ENCODE data around the gene LRRC8E.
"Not testable (repeated sequence)": the region's sequence is repeated elsewhere in the genome, so short reads cannot be mapped to it uniquely, and the experiment has no call there.

The LRRC8E gene

DNA sequence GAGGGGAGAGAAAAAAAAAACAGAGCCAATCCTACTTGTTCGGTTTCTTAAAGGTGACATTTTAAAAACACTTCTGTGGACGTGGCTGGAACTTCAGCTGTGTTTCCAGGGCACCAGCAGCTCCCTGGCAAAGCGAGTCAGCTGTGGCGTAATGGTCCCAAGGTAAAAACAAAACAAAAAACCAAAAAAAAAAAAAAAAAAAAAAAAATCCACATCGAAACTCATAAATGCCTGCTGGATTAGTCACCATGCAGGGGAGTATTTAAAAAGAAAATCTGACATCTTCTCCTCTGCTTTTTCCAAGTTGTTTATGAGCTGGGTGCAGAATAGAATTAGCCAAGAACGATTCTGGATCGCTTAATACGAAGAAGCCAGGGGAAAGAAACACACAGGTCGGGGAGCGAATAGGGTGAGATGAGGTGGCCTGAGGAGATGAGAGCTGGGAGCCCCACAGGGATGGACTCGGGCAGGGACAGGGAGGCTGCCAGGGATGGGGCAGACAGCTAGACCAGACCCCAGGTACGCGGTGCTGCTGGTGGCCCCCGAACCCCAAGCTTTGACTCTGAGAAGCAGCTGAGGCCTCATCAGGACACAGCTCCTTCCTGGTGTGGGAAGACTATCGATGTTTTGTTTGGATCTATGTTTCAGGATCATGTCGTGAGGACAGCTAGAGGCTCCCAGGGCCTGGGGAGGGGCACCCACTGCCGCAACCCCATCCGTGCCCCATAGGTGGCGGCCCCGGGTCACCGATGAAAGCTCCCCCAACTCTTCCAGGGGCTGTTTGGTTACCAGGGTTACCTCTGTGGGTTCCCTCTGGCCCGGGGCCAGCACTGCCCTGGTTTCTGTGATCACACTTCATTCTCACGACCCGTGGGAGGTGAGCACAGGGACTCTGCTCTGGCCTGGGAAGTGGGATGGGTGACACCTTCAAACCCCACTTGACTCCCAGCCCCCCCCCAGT lies 40.7 kb downstream of the LRRC8E start:
- H3K36me3 ChIP-seq: peaks cover 37 to 65% (median 53%) of the 10 kb centered on the region in 11 experiments
- H3K4me2 ChIP-seq: peak overlapping the region in 7 of 11 experiments; percentile 18 to 59 (median 41); a peak in 7 of 22 replicates
- H3K27ac ChIP-seq: peak overlapping the region in 4 of 11 experiments; percentile 1 to 27 (median 18); a peak in 1 of 22 replicates
- no peak for TF ChIP-seq Cebpa-rat (IDR thresholded peaks at IDR 0.05)
- H3K4me1 ChIP-seq: peaks cover 21 to 57% (median 50%) of the 10 kb centered on the region in 10 experiments
- H3K9me3 ChIP-seq (replicated peaks in 1 of 11): no peaks in the 10 kb centered on the region
- H3K27me3 ChIP-seq: peaks cover 0 to 12% (median 0%) of the 10 kb centered on the region in 11 experiments; a peak in 4 of 22 replicates
- peak overlapping the region in 2 of 11 experiments; percentile 17 to 28; a peak in 3 of 22 replicates for H3K9ac ChIP-seq
- H4K20me1 ChIP-seq: peaks cover 0 to 88% (median 82%) of the 10 kb centered on the region in 11 experiments; a peak in 20 of 22 replicates
- H3K4me3 ChIP-seq: no peak overlapping the region

DNA sequence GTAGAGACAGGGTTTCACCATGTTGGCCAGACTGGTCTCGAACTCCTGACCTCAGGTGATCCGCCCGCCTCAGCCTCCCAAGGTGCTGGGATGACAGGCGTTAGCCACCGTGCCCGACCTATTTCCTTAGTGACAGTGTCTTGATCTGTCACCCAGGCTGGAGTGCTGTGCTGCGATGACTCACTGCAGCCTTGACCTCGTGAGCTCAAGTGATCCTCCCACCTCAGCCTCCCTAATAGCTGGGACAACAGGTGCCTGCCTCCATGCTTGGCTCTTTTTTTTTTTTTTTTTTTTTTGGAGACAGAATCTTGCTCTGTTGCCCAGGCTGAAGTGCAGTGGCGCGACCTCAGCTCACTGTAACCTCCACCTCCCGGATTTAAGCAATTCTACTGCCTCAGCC lies 41.7 kb downstream of the LRRC8E start:
- peaks cover 47 to 75% (median 63%) of the 10 kb centered on the region in 11 experiments for H3K36me3 ChIP-seq
- H3K4me2 ChIP-seq: peak overlapping the region in 7 of 11 experiments; percentile 18 to 59 (median 41); a peak in 10 of 22 replicates
- peaks cover 14 to 49% (median 41%) of the 10 kb centered on the region in 10 experiments; a peak in 19 of 20 replicates for H3K4me1 ChIP-seq
- H3K27ac ChIP-seq; H3K9me3 ChIP-seq (replicated peaks in 1 of 11); H3K4me3 ChIP-seq; H3K27me3 ChIP-seq; H3K9ac ChIP-seq: not testable (repeated sequence)
- peaks cover 0 to 90% (median 80%) of the 10 kb centered on the region in 11 experiments; a peak in 20 of 22 replicates for H4K20me1 ChIP-seq

DNA sequence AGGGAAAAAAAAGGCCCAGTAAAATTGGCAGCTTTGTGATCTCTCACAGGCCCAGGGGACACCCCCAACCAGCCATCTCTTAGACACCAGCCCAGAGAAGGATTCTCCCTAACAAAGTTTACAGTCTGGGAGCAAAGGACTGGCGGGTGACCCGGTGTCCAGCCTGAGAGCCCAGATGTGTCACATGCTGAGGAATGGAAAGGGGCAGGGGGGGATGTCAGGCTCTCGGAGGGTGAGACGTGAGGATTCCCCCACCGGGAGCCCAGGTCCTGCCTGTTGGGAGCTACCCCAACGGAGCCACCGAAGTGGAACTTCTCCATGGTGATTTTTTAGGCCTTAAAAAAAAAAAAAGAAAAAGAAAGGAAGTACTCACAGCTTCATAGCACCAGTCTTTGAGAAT lies 42.5 kb downstream of the LRRC8E start:
- H3K9ac ChIP-seq: peak overlapping the region in 8 of 11 experiments; percentile 4 to 54 (median 40); a peak in 9 of 22 replicates
- H3K9me3 ChIP-seq (replicated peaks in 1 of 11): no peaks in the 10 kb centered on the region
- H3K4me3 ChIP-seq: no peak overlapping the region
- peak overlapping the region in 8 of 11 experiments; percentile 18 to 59 (median 42); a peak in 13 of 22 replicates for H3K4me2 ChIP-seq
- H3K4me1 ChIP-seq: peaks cover 14 to 42% (median 36%) of the 10 kb centered on the region in 10 experiments; a peak in 19 of 20 replicates
- no peak for TF ChIP-seq Cebpa-rat (IDR thresholded peaks at IDR 0.05)
- peaks cover 54 to 82% (median 70%) of the 10 kb centered on the region in 11 experiments for H3K36me3 ChIP-seq
- peak overlapping the region in 3 of 11 experiments; percentile 4 to 35 (median 12); a peak in 1 of 22 replicates for H3K27ac ChIP-seq
- H4K20me1 ChIP-seq: peaks cover 0 to 97% (median 85%) of the 10 kb centered on the region in 11 experiments; a peak in 20 of 22 replicates
- no peaks in the 10 kb centered on the region for H3K27me3 ChIP-seq

DNA sequence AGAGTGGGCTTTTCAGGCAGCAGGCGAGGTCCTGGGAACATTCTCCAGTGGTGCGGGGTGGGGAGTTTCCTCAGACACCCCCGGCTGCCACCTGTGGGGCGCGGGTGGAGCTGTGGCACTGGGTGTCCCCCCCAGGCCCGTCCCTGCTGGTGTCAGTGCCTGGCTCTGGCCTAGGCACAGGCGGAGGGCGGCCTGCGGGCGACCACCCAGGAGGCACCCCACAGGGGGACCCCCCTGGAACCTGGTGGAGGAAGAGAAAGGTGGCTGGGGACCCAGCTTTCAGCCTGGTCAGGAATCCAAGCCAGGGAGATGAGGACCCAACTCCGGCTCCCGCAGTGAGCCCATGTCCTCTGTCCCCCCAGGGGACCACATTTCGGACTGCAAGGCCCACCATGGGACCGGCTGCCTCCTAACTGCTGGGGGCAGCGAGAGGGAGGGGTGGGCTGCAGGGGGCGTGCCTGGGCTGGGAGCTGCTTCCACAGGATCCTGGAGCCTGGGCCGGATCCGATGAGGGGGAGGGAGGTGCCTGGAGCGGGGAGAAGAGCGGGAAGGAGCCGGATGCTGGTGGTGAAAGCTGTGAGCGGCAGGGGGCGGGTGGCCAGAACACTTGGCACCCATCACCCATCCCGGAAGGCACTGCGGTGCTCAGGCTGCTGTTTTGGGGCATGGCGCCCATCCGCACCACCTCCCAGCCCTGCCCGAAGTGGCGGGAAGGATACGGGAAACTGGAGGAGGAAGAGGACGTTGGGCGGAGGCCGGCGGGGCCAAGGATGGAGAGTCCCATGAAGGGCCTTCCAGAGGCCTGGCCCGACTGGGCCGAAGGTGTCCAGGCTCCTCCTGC lies 43.1 kb downstream of the LRRC8E start:
- Histone ChIP-seq H3K27me3 (no peaks in the 10 kb centered on the region), H3K9ac (peak overlapping the region in 7 of 11 experiments; percentile 4 to 54 (median 45); a peak in 9 of 22 replicates), H3K36me3 (peaks cover 61 to 89% (median 77%) of the 10 kb centered on the region in 11 experiments), H3K27ac (0 out of 22 replicates have a peak overlapping the region, but pooled peaks of 1 of the 11 experiments have one; percentile 4), H3K4me3 (no peak overlapping the region), H3K4me1 (peaks cover 11 to 38% (median 32%) of the 10 kb centered on the region in 10 experiments; a peak in 19 of 20 replicates), H3K9me3 (replicated peaks in 1 of 11) (no peaks in the 10 kb centered on the region), H4K20me1 (peaks cover 0 to 100% (median 89%) of the 10 kb centered on the region in 11 experiments; a peak in 20 of 22 replicates), H3K4me2 (peak overlapping the region in 9 of 11 experiments; percentile 18 to 59 (median 41); a peak in 15 of 22 replicates)
- no peak for TF ChIP-seq Cebpa-rat (IDR thresholded peaks at IDR 0.05)

DNA sequence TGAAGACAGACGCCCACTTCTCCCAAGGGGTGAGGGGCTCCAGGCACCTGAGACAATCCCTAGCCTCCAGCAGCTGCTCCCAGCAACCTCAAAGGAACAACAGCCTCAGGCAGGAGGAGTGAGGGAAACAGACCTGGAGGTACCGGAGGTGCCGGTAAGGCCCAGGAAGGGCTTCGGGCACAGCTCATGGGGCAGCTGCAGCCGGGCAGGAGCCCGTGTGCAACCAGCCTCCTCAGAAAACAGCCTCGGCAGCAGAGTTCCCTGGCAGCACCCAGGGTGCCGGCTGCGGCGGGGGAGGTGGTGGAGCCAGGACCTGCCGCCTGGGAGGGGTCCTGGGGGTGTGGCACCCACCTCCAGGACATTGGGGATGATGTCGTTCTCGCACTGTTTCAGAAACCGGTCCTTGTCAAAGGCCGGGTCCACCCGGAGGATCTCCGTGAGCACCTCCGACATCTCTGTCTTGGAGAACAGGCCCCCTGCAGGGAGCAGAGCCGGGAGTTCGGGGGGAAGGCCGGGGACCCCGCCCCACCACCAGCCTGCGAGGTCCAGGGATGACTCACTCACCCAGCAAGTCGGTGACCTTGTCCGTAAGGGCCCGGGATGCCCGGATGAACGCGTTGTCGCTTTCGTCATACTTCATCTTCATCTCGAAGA lies 44.1 kb downstream of the LRRC8E start:
- no peak overlapping the region for H3K4me2 ChIP-seq
- H3K36me3 ChIP-seq: peaks cover 70 to 90% (median 84%) of the 10 kb centered on the region in 11 experiments
- H3K4me1 ChIP-seq: peaks cover 10 to 36% (median 31%) of the 10 kb centered on the region in 10 experiments; a peak in 19 of 20 replicates
- no peak overlapping the region for H3K27ac ChIP-seq
- H3K9ac ChIP-seq: no peak overlapping the region
- H3K27me3 ChIP-seq: no peaks in the 10 kb centered on the region
- H4K20me1 ChIP-seq: peaks cover 0 to 100% (median 90%) of the 10 kb centered on the region in 11 experiments; a peak in 19 of 22 replicates
- H3K4me3 ChIP-seq: no peak overlapping the region
- TF ChIP-seq Cebpa-rat (IDR thresholded peaks at IDR 0.05): no peak
- no peaks in the 10 kb centered on the region for H3K9me3 ChIP-seq (replicated peaks in 1 of 11)

DNA sequence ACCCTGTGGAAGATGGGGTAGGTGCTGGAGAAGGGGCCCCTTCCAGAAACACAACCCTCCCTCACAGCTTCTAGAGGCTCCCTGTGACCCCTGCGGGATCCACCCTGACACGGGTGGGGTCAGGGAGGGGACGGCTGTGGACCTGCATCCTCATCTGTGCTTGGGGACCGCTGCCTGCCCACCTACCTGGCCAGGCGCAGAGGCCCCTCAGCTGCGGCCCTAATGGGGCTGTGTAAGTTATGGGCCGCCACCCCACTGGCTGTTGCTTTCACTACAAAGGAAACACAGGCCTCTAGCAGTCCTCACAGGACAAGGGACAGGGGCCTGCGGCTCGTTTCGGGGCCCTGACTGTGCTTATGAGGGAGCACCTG lies 44.6 kb downstream of the LRRC8E start:
- Histone ChIP-seq H4K20me1 (peaks cover 0 to 100% (median 90%) of the 10 kb centered on the region in 11 experiments; a peak in 19 of 22 replicates), H3K36me3 (peaks cover 75 to 90% (median 84%) of the 10 kb centered on the region in 11 experiments)

DNA sequence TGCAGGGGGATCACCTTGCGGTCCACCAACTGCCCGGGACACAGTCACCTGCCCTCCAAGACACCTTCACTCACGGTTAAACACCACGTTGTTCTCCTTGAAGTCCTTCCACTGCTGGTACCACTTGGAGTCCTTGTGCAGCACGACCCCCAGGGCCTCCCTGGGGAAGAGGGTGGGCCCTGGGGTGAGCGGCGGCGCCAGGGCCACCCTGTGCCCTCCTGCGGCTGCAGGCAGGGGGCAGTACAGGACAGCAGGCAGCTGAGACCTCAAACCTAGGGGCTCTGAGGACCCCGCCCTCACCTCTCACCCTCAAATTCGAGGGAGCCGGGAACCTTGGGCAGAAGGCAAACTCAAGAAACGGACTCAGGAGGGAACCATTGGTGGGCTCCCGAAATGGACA lies 45.1 kb downstream of the LRRC8E start:
- H3K4me3 ChIP-seq: no peak overlapping the region
- no peak overlapping the region for H3K27ac ChIP-seq
- no peaks in the 10 kb centered on the region for H3K9me3 ChIP-seq (replicated peaks in 1 of 11)
- no peak overlapping the region for H3K4me2 ChIP-seq
- peaks cover 0 to 100% (median 86%) of the 10 kb centered on the region in 11 experiments; a peak in 19 of 22 replicates for H4K20me1 ChIP-seq
- peaks cover 10 to 36% (median 31%) of the 10 kb centered on the region in 10 experiments; a peak in 19 of 20 replicates for H3K4me1 ChIP-seq
- no peak overlapping the region for H3K9ac ChIP-seq
- H3K36me3 ChIP-seq: peaks cover 80 to 91% (median 85%) of the 10 kb centered on the region in 11 experiments
- TF ChIP-seq Cebpa-rat (IDR thresholded peaks at IDR 0.05): no peak
- H3K27me3 ChIP-seq: no peaks in the 10 kb centered on the region

More for the DNA sequence above, 44.6 kb downstream of the LRRC8E start:
- no peak overlapping the region for H3K4me3 ChIP-seq
- H3K9ac ChIP-seq: no peak overlapping the region
- no peak overlapping the region for H3K27ac ChIP-seq
- no peaks in the 10 kb centered on the region for H3K9me3 ChIP-seq (replicated peaks in 1 of 11)
- H3K27me3 ChIP-seq: no peaks in the 10 kb centered on the region
- no peak overlapping the region for H3K4me2 ChIP-seq
- peaks cover 10 to 36% (median 31%) of the 10 kb centered on the region in 10 experiments; a peak in 19 of 20 replicates for H3K4me1 ChIP-seq
- TF ChIP-seq Cebpa-rat (IDR thresholded peaks at IDR 0.05): no peak
